Measurements from ENCODE around the gene RHOBTB1.

- no peak for TF ChIP-seq CTCF (IDR thresholded peaks at IDR 0.05)
- no peak for TF ChIP-seq POLR2A (IDR thresholded peaks at IDR 0.05)
These were observed 29.1 kb upstream of the RHOBTB1 start for GRCh38 chr10:60973086-60973485.
